Liver (tissue), 3 donors: ENCODE results near the gene PTPRN2.

Experiments used
- EGR1 ChIP-seq, 2 donors: IDR thresholded peaks; 2 replicates each; pipeline ENCODE4 v1.6.1; 2016 to 2018; ENCODE audit warnings: antibody characterized with exemption in 2 of 2, low read depth in 2 of 2
- SP1 ChIP-seq: IDR thresholded peaks from 2 replicates; pipeline ENCODE4 v1.6.1; 2018; ENCODE audit warnings: antibody characterized with exemption, mild to moderate bottlenecking
- YY1 ChIP-seq: IDR thresholded peaks from 2 replicates; pipeline ENCODE4 v1.6.1; 2016; ENCODE audit warnings: antibody characterized with exemption, mild to moderate bottlenecking
- TF ChIP-seq, protein P1 (sequence below): fragments of 150-350 bp; IDR thresholded peaks from 2 replicates; pipeline ENCODE4 v1.5.1; 2017; ENCODE audit warnings: improper control_type of control experiment, low read depth, low read length; ENCODE audit not compliant: missing input control
- donor health status: healthy.
- donor health status: healthy.

GRCh38 chr7:158543840-158544239 lies 43.8 kb downstream of the PTPRN2 start:
- TF ChIP-seq YY1 (no peak), EGR1 (IDR thresholded peaks at IDR 0.05; ENCODE audit: low read depth in 2 of 2) (no peak), SP1 (no peak)
- TF ChIP-seq, protein P1, sequence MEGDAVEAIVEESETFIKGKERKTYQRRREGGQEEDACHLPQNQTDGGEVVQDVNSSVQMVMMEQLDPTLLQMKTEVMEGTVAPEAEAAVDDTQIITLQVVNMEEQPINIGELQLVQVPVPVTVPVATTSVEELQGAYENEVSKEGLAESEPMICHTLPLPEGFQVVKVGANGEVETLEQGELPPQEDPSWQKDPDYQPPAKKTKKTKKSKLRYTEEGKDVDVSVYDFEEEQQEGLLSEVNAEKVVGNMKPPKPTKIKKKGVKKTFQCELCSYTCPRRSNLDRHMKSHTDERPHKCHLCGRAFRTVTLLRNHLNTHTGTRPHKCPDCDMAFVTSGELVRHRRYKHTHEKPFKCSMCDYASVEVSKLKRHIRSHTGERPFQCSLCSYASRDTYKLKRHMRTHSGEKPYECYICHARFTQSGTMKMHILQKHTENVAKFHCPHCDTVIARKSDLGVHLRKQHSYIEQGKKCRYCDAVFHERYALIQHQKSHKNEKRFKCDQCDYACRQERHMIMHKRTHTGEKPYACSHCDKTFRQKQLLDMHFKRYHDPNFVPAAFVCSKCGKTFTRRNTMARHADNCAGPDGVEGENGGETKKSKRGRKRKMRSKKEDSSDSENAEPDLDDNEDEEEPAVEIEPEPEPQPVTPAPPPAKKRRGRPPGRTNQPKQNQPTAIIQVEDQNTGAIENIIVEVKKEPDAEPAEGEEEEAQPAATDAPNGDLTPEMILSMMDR = no peak
